GM21528 (cell line): Measurements from ENCODE around the gene WWOX.

Experiments
- ATAC-seq: cut with Tn5 transposase; IDR thresholded peaks from one replicate; pipeline ENCODE4 v1.9.1; 2021; ENCODE audit warnings: mild to moderate bottlenecking, moderate library complexity; ENCODE audit not compliant: unreplicated experiment, low FRiP score

Gene WWOX

DNA sequence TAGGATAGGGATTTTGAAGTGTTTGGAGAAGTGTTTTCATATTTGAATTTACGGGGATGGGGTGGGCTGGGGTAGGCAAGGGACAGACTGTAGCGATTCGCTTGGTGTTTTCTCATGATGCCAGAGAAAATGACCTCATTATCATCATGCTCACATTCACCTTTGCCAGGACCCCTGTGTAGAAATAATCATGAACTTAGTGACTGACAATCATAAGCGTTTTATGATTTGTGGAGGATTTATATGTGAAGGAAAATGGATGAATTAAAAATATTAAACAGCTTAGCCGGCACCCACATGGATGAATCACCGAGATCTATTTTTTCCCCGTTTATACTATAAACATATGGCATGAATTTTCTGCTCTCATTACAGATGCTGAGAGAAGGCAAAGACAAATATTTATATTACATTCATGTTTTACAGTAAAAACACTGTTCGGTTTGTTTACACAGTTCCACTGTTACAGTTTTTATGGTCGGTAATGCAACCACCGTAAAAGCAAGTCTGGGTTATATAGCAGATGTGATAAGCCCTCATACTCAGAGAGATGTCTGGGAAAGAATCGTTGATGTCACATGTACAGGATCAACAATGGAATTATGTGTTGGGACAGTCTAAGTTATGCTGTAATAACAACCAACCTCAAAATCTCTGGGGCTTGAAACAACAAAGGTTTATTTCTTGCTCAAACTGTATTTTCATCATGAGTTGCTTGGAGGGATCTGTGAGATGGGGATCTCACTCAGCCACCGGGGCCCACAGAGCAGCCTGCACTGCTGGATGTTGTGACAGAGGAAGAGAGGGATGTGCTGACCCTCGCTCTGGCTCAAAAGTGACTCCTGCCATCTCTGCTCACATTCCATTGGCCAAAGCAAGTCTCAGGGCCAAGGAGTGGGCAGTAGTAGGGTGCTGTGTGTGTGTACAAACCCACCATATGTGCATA is 85.1 kb downstream of the WWOX start:
- no peak for ATAC-seq

DNA sequence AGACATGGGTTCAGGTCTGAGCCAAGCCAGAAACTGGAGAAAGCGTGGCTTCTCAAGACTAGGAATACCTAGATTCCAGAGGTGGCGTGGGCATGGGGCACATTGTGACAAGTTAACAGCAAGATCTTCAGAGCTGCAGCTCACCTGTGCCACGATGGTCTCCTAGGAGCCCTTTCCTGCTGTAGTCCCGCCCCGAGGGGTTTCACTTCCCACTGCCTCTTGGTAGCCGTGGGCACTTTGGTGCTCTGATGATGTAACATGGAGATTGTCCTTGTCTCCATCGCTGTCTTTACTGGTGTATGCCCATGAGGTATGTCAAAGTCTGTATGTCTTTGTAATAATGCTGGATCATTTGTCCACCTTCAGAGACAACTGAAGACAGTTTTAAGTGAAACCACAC is 89.7 kb downstream of the WWOX start:
- no peak for ATAC-seq

DNA sequence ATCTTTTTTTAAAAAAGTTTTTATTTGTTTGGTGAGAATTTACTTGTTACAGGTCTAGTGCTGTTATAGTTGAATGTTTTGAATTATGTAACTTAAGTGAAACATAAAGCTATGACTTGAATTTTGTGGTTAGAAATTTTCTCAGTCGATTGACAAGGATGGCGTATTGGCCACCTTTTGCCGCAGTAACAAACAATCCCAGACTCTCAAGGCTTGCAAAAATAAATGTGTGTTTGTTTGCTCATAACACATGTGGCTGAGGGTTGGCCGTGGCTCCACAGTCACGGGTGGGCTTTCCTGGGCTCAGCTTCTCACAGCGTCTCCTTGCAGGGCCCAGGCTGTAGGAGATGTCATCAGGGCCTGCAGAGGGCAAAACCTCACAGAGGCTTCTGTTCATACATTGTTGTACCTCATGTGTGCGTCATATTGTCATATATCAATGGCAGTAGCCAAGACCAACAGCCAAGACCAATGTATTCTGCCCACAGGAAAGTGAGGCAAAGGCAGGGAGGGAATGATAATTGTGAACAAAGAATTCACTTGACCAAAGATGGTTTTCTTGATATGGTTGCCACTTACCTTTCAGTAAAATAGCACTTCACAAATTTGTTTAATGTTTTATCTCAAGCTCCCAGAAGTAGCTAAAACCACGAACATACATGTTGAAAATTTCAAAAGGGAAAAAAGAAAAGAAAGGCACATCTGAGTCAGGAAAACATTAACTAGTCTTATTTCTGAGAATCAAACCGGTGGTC is 93.5 kb downstream of the WWOX start:
- ATAC-seq = no peak

DNA sequence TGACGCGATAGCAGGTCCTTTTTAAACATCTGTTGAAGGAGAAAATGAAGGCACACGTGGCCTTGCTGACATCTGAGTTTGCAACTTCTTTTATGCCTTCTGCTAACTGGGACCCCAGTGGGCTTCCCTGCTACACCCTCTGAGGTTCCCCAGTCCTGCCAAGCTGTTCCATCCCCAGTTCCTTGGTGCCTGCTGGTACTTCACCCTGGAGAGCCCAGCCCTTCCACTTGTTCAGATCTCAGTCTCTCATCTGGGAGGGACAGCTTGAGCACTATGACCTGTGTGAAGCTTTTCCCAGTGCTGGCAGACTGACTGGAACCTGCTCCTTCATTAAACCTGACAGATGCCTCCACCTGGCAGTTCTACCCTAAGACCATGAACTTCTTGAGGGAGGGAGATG is 95.5 kb downstream of the WWOX start:
- ATAC-seq = no peak

DNA sequence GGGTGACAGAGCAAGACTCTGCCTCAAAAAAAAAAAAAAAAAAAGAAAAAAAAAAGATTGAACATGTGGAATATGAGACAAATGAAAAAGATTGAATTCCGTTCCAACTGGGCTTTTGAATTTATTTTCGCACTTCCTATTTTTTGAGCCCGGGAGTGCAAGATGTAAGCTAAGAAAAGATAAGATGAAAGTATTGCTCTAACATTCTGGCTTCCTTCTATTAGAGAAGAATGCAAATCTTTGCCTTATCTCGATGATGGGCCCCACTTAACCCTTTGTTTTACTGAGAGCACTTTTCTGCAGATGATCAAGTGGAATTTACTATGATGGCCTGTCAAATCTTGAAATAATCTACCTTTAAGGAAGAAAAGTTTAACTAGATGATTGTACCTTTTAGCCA is 96.3 kb downstream of the WWOX start:
- no peak for ATAC-seq

DNA sequence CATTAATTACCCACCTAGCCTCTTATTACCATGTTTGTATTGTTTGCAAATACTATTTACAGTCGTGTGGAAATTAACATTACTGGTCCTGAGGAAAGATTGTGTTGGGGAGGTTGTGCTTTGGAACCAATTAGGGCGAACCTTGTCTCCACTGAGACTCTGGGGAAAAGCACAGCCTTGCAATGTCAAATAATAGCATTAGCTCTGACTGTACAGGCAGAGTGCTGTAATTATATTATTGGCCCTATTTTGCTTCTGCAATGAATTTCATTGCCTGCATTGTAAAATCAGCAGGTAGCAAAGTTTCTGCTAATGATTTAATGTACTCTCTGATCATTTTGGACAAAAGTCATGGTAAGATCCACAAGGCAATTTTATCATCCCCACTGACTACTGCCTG is 97.0 kb downstream of the WWOX start:
- no peak for ATAC-seq

DNA sequence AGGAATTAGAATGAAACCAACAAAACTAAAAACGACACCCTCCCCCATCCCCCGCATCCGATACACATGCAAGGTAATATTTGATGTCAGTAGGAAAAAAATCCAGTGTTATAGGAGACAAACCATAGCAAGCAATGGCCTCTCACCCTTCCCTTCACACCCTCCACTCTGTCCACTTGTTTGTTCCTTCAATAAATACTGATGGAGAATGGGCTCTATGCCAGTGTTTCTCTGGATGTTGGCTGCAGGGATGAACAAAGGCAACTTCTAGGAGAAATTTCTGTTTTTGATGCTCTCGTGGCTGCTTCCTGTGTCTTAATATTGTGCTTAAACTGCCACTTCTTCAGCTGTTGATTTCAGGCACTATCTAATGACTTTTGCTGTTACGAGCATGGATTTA is 98.8 kb downstream of the WWOX start:
- no peak for ATAC-seq

DNA sequence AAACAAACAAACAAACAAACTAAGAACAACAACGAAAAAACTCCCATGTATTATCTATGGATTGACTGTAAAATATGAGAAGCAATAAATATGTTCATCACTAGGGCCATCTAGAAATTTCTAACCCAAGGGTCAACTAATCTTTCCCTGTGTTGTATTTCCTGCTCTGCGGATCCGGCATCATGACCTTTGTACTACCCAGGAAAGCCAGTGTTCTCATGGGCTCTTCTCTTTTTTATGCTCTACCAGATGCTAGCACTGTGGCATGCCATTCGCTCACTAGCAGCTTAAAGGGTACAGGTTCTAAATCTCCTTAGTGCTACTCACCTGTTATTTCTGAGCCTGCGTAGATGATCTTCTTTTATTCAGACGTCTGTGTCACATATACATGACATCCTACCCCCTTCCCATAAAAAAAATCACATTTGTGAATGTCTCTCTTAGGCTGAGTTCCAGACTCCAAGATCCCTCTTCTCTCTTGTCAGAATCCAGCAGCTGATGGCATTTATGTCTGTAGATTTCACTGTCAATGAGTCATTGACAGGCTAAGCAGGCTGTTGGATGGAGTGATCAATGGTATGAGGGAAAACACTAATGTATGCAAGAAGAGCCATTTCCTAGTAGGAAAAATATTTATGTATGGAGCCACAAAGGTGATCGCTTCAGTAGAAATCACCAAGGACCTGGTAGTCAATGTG is 100.0 kb downstream of the WWOX start:
- no peak for ATAC-seq

DNA sequence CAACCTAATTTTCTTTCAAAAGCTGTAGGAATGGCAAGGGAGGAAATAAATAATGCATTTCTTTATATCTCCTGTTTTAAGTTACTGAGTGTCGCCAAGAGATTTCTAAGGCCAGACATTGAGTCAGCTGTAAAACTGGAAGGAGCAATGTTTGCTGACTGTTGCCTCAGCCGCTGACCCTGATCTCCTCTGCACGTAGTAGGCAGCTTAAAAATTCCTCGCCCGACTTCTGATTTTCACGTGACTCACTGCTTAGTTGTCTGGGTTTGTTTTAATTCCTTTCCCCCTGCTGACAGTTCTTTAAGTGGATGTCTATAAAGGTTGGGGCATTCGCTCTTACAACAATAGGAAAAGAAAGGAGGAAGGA is 100.6 kb downstream of the WWOX start:
- ATAC-seq = no peak

DNA sequence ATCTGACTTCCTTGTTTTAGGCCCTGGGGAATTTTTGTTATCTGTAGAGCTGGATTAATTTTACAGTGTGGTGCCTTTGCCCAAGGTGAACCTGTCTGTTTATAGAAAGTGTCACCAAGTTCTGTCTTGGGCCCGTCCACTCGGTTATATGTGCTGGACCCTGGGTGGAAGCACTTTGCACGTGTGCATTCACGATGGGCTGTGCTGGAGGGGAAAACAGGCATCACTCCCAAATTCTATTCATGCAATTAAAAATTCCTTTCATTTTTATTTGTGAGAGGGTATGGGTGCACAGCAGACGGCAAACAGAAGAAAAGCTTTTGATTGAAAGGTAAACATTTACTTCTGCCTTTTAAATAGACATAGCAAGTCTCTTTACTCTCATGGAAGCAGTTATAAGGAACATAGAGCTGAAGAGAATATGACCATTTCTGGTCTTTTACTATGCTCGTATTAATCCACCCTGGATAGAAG is 101.2 kb downstream of the WWOX start:
- ATAC-seq = no peak

DNA sequence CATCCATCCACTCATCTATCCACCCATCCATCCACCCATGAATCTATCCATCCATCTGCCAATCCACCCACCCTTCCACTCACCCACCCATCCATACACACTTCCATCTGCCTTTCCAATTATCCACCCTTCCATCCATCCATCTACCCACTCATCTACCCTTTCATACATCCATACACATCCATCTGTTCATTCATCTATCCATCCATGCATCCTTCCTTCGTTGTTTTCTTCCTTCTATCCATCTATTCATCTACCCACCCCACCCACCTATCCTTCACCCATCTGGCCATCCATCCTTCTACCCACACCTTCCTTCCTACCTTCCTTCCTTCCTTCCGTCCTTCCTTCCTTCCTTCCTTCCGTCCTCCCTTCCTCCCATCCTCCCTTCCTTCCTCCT is 106.1 kb downstream of the WWOX start:
- ATAC-seq = no peak

DNA sequence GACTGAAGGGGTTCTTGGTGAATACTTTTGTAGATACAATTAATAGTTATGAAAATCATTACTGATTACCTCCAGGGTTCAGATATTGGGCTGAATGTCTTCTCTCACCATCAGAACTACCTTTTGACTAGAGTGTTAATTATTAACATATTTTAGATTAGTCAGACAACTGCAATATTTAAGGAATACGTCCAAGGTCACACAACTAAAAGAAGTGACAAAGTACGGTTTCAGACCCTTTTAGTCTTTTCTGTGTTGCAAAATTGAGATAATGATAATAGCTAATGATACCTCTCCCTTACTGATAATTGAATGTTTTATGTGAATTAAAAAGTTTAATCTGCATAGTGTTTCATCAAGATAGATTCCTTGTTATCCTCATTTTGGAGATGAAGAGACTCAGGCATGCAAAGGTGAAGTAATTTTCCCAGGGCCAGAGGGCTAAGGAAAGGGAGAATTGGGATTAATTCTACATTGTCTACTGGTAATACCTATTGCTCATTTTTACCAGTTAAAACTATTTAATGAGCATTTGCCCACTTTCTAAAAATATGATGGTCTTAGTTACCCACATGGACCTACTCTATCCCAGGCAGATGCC is 107.3 kb downstream of the WWOX start:
- ATAC-seq = no peak

DNA sequence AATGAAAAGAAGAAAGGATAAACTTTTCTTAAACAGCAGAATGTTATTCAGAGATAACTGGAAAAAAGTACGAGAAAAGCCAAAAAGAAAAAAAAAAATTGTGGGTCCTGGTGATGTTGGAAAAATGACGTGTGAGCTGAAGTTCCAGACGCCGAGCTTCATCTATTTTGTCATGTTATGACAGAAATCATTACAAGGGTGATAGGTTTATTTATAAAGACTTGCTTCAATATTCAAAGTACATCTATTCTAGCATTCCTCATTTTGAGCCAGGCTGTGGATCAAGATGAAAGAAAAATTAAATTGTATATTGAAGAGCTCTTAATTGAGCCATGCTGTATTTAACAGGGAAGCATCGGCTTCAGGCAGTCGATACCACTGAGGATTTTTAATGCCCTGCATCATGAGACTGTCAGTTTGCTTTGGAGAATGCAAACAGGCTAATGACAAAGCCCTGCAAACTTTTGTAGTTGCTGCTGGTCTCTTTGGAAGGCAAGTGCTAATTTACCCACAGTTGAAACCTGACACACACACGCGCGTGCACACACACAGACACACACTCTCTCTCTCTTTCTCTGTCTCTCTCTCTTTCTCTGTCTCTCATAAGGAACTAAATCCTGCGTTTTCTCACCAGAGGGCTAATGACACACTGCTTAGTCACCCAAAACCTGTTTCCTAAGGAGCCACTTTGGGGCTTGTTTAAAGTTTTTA is 110.7 kb downstream of the WWOX start:
- no peak for ATAC-seq

DNA sequence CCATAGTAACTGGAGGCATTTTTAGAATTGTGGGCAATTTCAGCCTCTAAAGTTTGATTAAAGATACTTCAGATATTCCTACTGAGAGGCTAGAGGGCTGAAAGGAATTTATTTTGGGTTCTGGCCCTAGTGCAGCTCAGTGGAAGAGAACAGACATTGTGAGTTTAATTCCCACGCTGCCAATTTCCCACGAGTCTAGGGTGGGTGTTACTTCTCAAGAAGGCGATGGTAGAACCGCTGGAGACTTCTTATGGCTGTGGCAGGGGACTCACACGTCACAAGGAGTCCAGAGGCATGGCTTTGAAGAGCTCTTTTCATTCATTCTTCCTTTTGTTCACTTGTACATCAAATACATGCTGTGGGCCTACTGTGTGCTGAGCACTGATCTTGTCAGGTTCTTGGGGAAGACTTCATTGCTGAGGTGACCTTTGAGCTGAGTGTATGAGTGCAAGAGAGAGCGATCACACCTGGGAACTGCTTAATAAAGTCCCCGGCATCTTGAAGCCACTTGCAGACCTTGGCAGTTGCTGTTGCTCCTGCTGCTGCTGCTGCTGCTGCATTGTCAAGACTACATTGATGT is 111.7 kb downstream of the WWOX start:
- ATAC-seq = no peak

DNA sequence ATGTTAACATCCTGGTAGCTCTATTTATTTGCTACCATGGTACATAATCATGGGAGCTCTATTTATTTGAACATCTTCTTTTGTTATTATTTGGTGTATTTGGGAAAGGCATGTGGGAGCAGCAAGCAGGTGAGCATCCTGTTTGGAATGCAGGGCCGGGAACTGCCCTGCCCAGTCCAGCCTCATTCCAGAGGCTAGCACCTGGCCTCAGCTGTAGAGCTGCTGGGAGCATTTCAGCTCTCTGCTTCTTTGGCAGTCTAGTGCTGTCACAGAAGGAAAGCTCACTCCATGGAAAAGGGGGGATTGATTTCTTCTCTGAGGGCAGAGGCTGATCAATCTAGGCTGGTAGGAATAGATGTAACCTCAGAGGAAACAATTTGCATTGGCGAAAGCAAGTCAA is 112.5 kb downstream of the WWOX start:
- ATAC-seq = no peak

DNA sequence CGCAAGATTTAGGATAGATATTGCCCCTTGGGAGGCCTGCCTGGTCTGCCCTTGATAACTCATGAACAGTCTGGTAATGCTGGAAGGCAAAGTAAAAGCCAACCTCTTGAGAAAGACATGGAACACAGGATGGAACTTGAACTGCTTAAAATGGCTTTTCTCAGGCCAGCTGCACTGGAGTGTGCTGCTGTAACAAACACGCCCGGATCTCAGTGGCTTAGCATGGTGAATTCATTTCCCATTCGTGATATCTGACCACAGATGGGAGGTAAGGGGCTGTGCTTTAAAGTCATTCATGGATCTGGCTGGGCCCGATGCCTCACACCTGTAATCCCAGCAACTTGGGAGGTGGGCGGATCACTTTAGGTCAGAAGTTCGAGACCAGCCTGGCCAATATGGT is 113.2 kb downstream of the WWOX start:
- ATAC-seq = no peak

DNA sequence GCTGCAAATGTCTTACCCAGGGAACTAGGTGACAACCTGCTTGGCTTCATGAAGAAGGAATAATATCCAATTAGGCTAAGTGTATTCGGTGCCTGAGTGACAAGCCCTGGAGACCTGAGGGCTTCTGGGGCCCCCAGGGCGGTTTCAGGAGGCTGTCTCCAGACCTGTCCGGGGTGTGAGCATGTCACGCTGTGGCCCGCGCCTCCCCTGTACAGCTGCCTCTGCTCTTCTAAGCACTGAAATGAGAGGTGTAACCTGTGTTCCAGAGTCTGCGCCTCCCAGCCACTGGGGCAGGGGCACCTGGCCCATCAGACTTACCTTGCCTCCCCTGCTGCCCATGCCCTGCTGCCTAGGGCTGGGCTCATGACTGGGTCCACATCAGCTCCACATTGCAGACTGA is 114.3 kb downstream of the WWOX start:
- no peak for ATAC-seq

DNA sequence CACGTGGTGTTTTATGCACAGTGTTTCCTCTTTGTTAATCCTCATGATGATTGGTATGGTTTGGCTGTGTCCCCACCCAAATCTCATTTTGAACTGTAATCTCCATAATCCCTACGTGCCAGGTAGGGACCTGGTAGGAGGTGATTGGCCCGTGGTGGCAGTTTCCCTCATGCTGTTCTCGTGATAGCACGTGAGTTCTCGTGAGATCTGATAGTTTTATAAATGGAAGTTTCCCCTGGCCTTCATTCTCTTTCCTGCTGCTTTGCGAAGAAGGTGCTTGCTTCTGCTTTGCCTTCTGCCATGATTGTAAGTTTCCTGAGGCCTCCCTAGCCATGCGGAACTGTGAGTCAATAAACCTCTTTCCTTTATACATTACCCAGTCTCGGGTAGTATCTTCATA is 115.8 kb downstream of the WWOX start:
- ATAC-seq = no peak

DNA sequence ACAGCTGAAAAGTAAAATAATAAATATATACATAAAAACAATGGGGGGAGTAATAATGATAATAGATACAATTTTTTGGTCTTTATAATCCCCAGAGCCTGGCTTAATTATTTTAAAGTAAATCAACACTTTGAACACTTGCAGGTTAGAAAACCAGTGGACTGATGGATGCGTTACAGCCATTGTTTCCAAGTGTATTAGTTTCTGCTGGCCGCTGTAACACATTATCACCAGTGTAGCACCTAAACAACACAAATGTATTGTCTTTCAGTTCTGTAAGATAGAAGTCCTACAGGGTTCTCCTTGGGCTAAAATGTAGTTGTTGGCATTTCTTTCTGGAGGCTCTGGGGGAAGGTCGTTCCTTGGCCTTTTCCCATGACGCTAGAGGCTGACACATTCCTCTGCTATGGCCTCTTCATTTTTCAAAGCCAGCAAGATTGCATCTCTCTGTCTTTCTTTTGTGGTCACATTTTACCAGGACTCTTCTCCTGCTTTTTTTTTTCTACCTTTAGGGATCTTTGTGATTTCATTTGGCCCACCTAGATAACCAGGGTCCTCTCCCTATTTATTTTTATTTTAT is 116.8 kb downstream of the WWOX start:
- ATAC-seq = no peak
